Effector memory CD4-positive, alpha-beta T cell (primary cell): ENCODE data around the gene ATIC.
A peak's percentile ranks its signal among the peaks of the same experiment; 100 is the strongest.

Source experiments
- DNase-seq, 3 donors: peaks; one replicate each; pipeline ENCODE4 v3.0.0-alpha.2; 2020
- H3K27ac ChIP-seq: 2 replicates; pipeline ENCODE4 v1.7.0; 2013; ENCODE audit warnings: mild to moderate bottlenecking, low read length, moderate library complexity; ENCODE audit not compliant: insufficient read depth, poor library complexity, severe bottlenecking
- H3K27me3 ChIP-seq: replicated peaks from 2 replicates; pipeline ENCODE4 v1.7.0; 2013; ENCODE audit warnings: mild to moderate bottlenecking, low read length; ENCODE audit not compliant: insufficient read depth, control insufficient read depth, poor library complexity, severe bottlenecking
- H3K36me3 ChIP-seq: 2 replicates; pipeline ENCODE4 v1.7.0; 2013; ENCODE audit warnings: mild to moderate bottlenecking, low read length, moderate library complexity; ENCODE audit not compliant: control insufficient read depth, insufficient read depth
- H3K4me1 ChIP-seq: 2 replicates; pipeline ENCODE4 v1.7.0; 2013; ENCODE audit warnings: low read length, mild to moderate bottlenecking; ENCODE audit not compliant: control insufficient read depth, insufficient read depth, poor library complexity, severe bottlenecking
- H3K4me3 ChIP-seq: 2 replicates; pipeline ENCODE4 v1.7.0; 2013; ENCODE audit warnings: low read length, low read depth, mild to moderate bottlenecking; ENCODE audit not compliant: insufficient read depth, poor library complexity, severe bottlenecking
- H3K9me3 ChIP-seq: 2 replicates; pipeline ENCODE4 v1.7.0; 2013; ENCODE audit warnings: mild to moderate bottlenecking, low read length, moderate library complexity; ENCODE audit not compliant: control insufficient read depth
- total RNA-seq, 3 donors: gene quantifications; one replicate each; lab custom pipeline; 2026; lab: John Stamatoyannopoulos, UW

The ATIC gene
- 13.3 to 29.4 (median 20.2) reads per million in 3 donors for total RNA-seq

DNA sequence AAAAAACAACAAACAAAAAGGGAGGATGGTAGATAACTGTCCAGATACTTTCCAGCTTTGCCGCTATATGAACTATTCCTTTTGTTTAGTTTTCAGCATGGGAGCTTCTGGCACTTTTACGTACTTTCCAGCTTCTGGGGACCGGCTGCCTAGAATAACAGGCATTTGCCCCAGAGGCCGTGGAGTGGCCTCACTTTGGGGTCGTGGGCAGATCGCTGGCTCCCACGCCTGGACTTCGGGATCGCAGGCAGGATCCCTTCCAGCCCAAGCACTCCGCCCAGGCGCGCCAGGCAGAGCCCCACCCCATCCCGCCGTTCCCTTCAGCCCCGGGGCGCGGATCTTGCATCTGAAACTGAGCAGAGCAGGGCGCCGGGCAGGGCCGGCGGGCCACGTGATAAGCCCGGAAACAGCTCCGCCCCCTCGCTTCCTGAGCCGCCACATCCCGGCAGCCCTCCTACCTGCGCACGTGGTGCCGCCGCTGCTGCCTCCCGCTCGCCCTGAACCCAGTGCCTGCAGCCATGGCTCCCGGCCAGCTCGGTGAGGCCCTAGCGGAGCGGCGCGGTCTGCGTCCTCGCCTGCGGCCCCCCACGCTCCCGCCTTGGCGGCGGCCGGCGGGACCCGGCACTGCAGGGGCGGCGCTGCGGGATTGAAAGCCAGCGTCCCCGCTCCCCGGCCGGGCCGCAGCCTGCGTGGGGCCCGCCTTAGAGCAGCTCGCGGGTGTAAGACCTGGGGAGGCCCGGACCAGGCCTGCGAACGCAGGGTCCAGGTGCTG lies at the start of gene ATIC:
Gene ATIC (plus strand): TSS at position 435 of the 772 bp plus-strand sequence. CDS start 84 bp downstream, at position 519.
- H3K27ac ChIP-seq: peak within 1 kb of the TSS; percentile 76
- H3K4me1 ChIP-seq: peaks cover 12% of the 10 kb centered on the region
- peak within 1 kb of the TSS; percentile 88 for H3K4me3 ChIP-seq

DNA sequence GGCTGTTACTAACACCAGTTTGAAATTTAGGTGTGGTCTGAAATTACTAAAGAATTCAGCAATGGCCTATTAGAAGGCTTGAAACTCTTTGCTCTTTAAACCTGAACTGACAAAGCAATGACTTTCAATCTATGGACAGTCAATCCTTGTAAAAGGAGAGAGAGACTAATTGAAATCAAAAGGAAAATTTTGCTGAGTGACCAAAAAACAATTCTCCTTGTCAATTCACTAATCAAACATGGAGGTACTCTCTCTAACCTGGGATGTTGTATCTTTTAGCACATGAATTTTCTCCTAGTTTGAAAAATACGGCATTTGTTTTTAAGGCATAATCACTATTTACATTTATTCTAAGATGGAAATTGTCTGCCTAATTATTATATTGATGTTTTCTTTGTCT lies 49.6 kb upstream of the ATIC start:
- no peak for DNase-seq
- no peaks in the 10 kb centered on the region for H3K36me3 ChIP-seq
- H3K27me3 ChIP-seq: no peaks in the 10 kb centered on the region
- H3K4me1 ChIP-seq: no peaks in the 10 kb centered on the region
- H3K4me3 ChIP-seq: no peak overlapping the region
- no peaks in the 10 kb centered on the region for H3K9me3 ChIP-seq
- H3K27ac ChIP-seq: no peak overlapping the region

More for the DNA sequence above, at the start of gene ATIC:
- no peaks in the 10 kb centered on the region for H3K27me3 ChIP-seq
- no peaks in the 10 kb centered on the region for H3K36me3 ChIP-seq
- DNase-seq: peak; percentile 76 to 85 (median 80)
- H3K9me3 ChIP-seq: no peaks in the 10 kb centered on the region

DNA sequence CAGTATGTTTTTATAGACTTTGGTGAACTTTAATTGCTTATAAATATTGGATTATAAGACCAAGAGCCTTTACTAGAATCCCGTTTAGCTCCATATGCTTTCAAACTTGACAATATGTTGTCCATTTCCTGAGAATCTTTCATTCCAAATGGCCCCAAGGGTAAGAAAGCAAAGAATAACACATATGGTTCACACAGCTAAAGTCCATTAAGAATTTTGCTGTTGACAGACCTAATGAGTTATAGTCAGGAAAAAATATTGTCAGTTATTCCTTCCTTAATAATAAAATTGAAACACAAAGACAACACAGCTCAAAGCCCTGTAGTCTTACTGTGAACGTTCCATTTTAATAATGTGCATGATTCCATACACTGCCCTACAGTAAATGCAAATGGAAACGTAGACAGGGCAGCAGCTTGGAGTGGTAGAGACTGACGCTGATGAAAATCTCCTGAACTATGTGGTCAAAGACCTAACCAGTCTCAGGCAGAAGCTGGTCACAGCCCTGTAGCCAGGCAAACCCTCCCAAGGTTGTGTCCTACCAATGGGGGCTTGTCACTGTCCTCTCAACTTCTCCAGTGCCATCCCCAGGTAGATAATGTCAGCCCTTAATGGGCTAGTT lies 49.0 kb upstream of the ATIC start:
- Histone ChIP-seq H3K4me1 (no peaks in the 10 kb centered on the region), H3K4me3 (no peak overlapping the region), H3K27me3 (no peaks in the 10 kb centered on the region)

DNA sequence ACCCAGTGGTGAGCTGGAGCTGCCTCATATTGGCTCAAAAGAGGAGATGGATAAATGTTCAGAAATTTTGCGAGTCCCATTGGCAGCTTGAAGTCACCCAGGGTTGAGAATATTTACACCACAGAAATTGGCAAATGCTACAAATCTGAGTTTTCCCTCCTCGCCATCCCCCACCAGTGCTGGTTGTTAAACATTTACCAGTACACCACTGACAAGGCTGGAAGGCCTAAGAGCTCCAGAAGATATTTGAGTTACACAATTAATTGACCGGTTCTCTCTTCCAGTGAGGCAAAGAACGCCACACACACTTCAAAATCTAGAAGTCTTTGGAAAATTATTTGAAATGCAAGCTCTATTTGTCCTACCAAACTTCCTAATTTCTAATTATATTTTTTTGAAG lies 47.5 kb upstream of the ATIC start:
- Histone ChIP-seq H3K36me3 (no peaks in the 10 kb centered on the region), H3K27me3 (no peaks in the 10 kb centered on the region), H3K4me3 (no peak overlapping the region), H3K4me1 (no peaks in the 10 kb centered on the region), H3K9me3 (no peaks in the 10 kb centered on the region), H3K27ac (no peak overlapping the region)
- no peak for DNase-seq

More for the DNA sequence above, 49.0 kb upstream of the ATIC start:
- Histone ChIP-seq H3K27ac (no peak overlapping the region), H3K9me3 (no peaks in the 10 kb centered on the region), H3K36me3 (no peaks in the 10 kb centered on the region)
- DNase-seq: no peak

DNA sequence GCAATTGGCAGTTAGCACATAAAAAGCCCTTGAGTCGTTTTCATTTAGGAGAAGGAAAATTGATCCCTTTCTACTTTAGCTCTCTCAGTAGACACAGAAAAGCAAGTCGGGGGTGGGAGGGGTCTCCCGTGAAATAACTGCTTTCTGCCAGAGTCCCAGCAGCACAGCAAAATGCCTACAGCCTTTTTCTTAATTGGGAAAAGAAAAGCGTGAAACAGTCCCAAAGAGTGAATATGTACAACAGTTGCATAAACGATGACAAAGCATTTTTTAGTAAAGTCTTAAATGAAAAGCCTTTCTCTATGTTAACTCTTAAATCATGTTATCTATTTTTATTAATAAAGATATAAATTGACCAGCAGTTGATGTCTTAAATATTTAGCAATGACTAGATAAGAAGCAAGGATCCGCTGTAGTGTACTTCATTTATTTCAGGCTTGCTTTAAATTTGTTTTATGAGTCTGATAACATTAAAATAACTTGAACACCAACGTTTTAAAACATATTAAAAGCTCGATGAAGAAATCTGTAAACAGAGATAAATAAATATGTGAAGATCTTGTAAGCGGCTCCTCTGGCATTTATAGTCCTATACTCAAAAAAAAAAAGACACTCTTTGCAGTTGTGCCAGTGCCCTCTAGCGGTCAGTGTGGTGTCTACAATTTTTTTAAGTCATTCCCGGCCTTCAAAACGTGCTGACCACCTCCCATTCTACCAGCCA lies 42.3 kb upstream of the ATIC start:
- Histone ChIP-seq H3K36me3 (no peaks in the 10 kb centered on the region), H3K27ac (no peak overlapping the region), H3K27me3 (no peaks in the 10 kb centered on the region), H3K4me3 (no peak overlapping the region), H3K9me3 (no peaks in the 10 kb centered on the region), H3K4me1 (no peaks in the 10 kb centered on the region)
- peak in 2 of 3 donors; percentile 2 to 39 for DNase-seq

DNA sequence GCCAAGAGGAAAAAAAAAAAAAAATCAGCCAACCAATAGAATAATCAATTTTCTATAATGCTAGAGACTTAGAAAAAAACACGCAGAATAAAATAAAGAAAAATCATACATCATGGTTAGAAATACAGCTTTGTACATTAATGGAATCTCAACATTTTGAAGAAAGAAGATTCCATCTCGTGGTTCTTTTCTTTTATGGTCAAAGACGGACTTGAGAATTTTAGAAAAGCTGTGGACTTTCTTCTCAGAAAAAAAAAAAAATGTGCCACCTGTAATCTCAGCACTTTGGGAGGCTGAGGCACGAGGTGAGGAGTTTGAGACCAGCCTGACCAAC lies 41.8 kb upstream of the ATIC start:
- no peaks in the 10 kb centered on the region for H3K27me3 ChIP-seq
- no peak overlapping the region for H3K27ac ChIP-seq
- no peak for DNase-seq
- no peak overlapping the region for H3K4me3 ChIP-seq
- no peaks in the 10 kb centered on the region for H3K36me3 ChIP-seq
- H3K4me1 ChIP-seq: no peaks in the 10 kb centered on the region
- H3K9me3 ChIP-seq: no peaks in the 10 kb centered on the region

DNA sequence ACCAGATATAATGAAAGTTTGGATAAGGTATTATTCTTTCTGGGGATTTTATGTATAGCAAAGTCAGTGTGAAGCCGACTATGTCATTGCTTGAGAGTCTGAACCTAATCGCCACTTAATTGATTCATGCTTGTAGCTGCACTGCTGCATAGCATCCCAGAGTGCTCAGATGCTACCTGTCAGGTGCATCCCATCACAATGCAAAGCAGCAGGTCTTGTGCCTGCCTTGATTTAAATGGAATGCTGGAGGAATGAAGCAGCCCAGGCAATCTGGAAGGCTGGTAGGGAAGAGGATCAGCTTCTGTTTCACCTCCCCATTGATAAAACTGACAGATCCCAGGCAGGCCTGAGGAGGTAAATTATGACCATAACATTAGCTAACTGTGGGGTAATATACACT lies 40.4 kb upstream of the ATIC start:
- Histone ChIP-seq H3K4me3 (no peak overlapping the region), H3K36me3 (no peaks in the 10 kb centered on the region), H3K27me3 (no peaks in the 10 kb centered on the region), H3K4me1 (no peaks in the 10 kb centered on the region), H3K9me3 (no peaks in the 10 kb centered on the region), H3K27ac (no peak overlapping the region)
- no peak for DNase-seq

DNA sequence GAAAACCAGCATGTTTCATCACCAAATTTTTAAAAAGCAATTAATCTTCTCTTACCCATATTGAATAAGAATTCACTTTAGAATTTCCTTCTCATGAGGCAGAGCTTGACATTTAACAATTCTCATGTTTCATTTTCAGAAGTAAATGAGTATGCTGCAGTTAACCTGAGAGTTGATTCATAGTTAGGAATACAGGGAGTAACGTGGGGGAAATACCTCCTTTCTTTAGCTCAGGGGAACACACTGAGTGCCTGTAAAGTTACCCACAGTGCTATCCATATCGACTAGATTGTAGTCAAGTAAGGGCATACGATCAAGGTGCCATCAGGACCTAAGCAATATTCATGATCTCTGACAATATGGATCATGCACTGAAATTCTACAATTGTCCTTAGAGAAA lies 38.9 kb upstream of the ATIC start:
- Histone ChIP-seq H3K4me1 (no peaks in the 10 kb centered on the region), H3K9me3 (no peaks in the 10 kb centered on the region), H3K36me3 (no peaks in the 10 kb centered on the region), H3K27me3 (no peaks in the 10 kb centered on the region), H3K4me3 (no peak overlapping the region), H3K27ac (no peak overlapping the region)
- DNase-seq: no peak

DNA sequence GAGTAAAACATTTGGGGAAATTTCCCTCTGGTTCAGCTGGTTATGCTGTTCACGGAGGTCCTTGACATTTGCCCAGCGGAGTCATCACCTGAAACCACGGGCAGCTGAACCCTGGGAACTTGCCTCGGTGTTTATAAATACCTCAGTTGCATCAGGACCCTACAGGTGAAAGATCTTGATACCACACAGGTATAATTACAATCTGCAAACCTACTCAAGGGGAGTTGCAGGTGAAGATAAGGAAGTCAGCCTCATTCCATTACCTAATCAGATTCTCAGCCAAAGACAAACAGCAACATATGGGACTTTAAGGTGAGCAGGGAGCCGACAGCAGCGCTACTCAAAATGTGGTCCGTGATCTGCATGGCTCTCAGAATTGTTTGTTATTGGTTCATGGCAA lies 37.0 kb upstream of the ATIC start:
- no peak for DNase-seq
- H3K27me3 ChIP-seq: no peaks in the 10 kb centered on the region
- no peak overlapping the region for H3K4me3 ChIP-seq
- no peak overlapping the region for H3K27ac ChIP-seq
- H3K4me1 ChIP-seq: no peaks in the 10 kb centered on the region
- no peaks in the 10 kb centered on the region for H3K9me3 ChIP-seq
- H3K36me3 ChIP-seq: no peaks in the 10 kb centered on the region

DNA sequence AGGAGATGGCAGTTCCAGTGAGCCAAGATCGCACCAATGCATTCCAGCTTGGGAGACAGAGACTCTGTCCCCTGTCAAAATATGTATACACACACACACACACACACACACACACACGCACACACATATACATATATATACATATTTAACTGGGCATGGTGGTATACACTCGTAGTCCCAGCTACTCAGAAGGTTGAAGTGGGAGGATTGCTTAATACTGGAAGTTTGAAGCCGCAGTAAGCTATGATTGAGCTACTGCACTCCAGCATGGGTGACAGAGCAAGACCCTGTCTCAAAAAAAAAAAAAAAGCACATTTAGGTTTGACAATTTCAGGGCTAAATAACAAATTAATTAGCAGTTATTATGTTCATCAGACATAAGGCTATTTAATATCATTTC lies 36.0 kb upstream of the ATIC start:
- DNase-seq: no peak
- no peak overlapping the region for H3K4me3 ChIP-seq
- no peaks in the 10 kb centered on the region for H3K27me3 ChIP-seq
- no peaks in the 10 kb centered on the region for H3K9me3 ChIP-seq
- no peaks in the 10 kb centered on the region for H3K36me3 ChIP-seq
- H3K27ac ChIP-seq: no peak overlapping the region
- H3K4me1 ChIP-seq: no peaks in the 10 kb centered on the region
